NCI-H1930 (cell line): Measurements from ENCODE around the gene USP51.
"Not testable (repeated sequence)": the region's sequence is repeated elsewhere in the genome, so short reads cannot be mapped to it uniquely, and the experiment has no call there.

Experiments used
- DNase-seq, 2 experiments: peaks; one replicate each; lab custom pipeline; 2025; lab: John Stamatoyannopoulos, UW

The USP51 gene

GRCh38 chrX:55465108-55465507, 24.5 kb downstream of the USP51 start:
- not testable (repeated sequence) for DNase-seq

- DNase-seq, result not testable (repeated sequence)
Observed at GRCh38 chrX:55464050-55464449, 25.6 kb downstream of the USP51 start.

GRCh38 chrX:55459926-55460325, 29.7 kb downstream of the USP51 start:
- DNase-seq, result not testable (repeated sequence)

- DNase-seq, result not testable (repeated sequence)
Observed at GRCh38 chrX:55459426-55459825, 30.2 kb downstream of the USP51 start.

GRCh38 chrX:55455708-55456107, 33.9 kb downstream of the USP51 start:
- DNase-seq, result not testable (repeated sequence)

GRCh38 chrX:55452833-55453124, 36.9 kb downstream of the USP51 start:
- no peak for DNase-seq

- peak; percentile 54 to 71 for DNase-seq
Observed at GRCh38 chrX:55451990-55452832, 37.4 kb downstream of the USP51 start, which contains the start of gene MAGEH1. Gene MAGEH1, plus strand, starts transcription at chrX:55452127. Its CDS starts 248 bp downstream, at chrX:55452375.

GRCh38 chrX:55451626-55451989, 38.0 kb downstream of the USP51 start:
- no peak for DNase-seq

- DNase-seq, result no peak
Observed at GRCh38 chrX:55451141-55451540, 38.5 kb downstream of the USP51 start.

GRCh38 chrX:55450259-55450658, 39.4 kb downstream of the USP51 start:
- no peak for DNase-seq

- not testable (repeated sequence) for DNase-seq
Observed at GRCh38 chrX:55443468-55443867, 46.2 kb downstream of the USP51 start.
